ENCODE data around the gene CLDN22.
"Not testable (repeated sequence)": the region's sequence is repeated elsewhere in the genome, so short reads cannot be mapped to it uniquely, and the experiment has no call there.

The CLDN22 gene

DNA sequence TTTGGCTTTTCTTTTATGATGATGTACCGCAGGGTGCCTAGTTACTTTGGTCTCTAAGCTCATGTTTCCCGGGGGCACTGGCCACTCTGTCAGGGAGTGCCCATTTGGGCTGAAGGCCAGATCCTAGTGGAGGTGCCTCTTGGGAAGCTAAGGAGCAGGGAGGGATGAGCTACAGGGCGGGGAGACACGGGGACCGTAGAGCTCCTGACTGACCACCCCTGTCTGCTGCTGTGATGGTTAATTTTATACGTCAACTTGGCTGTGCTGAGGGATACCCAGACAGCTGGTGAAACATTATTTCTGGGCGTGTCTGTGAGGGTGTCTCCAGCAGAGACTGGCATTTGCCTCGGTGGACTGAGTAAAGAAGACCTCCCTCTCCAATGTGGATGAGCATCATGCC, 27.1 kb upstream of the CLDN22 start:
- FAIRE-seq: no peak

DNA sequence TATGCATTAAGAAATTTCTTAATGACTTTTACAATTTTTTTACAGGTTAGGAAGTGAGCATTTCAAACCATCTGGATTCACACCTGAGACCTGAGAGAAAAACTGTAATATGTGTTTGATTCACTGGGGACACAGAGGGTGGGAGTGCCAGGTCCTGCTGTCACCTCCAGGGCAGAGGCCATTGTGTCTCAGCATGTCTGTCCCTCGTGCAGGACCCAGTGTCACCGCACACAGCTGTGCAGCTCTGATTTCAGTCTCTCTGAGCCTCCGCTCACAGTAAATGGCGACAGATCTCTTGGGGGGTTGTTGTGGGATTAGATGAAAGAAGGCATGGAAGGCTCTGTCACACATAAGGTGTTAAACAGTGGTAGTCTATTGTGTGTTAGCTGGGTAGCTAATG, 25.2 kb upstream of the CLDN22 start:
- no peak for FAIRE-seq

DNA sequence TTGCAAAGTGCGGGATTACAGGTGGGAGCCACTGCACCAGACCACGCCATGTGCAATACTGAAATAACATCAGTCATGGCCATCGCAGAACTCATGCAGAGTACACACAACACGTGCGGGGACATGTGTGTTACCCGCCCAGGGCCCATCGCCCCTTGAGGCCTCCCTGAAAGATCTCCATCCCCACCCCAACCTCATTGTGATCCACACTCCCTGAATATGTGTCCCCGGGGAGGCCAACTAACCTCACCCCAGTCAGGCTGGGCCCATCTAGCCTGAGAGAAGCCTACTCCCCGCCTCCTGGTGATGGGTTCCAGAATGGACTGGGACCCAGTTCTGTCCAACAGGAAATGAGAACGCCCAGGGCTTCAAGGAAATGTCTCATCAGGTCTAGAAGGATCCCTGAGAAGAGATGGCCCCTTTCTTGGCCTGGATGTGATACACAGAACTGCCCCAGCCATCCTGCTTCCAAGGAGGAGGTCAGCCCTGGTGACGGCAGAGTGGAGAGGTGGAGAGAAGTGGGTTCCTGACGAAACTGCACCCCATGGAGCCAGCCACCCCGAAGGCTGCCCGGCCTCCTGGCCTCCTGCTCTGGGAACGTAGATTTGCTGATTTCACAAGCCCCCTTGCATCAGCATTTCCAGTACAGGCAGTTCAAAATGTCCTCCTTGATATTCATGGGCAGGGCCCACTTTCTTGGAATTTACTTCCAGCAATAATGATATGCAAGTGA, 24.6 kb upstream of the CLDN22 start:
- FAIRE-seq: no peak

DNA sequence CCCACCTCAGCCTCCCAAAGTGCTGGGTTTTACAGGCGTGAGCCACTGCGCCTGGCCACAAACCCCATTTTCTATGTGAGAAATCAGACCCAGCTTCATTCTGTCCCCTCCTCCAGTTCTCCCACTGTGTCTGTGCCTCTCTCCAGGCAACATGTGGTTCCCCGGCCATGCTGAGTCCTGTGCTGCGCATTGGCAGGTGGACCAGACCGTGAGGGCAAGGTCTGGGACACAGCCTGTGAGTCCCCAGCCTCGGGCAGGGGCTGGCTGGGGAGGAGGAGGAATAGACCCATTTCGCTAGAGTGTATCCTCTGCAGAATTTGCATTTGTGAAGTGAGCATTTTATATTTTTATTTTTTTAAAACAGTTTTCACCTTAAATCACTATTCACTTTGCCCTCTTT, 23.7 kb upstream of the CLDN22 start:
- no peak for FAIRE-seq

DNA sequence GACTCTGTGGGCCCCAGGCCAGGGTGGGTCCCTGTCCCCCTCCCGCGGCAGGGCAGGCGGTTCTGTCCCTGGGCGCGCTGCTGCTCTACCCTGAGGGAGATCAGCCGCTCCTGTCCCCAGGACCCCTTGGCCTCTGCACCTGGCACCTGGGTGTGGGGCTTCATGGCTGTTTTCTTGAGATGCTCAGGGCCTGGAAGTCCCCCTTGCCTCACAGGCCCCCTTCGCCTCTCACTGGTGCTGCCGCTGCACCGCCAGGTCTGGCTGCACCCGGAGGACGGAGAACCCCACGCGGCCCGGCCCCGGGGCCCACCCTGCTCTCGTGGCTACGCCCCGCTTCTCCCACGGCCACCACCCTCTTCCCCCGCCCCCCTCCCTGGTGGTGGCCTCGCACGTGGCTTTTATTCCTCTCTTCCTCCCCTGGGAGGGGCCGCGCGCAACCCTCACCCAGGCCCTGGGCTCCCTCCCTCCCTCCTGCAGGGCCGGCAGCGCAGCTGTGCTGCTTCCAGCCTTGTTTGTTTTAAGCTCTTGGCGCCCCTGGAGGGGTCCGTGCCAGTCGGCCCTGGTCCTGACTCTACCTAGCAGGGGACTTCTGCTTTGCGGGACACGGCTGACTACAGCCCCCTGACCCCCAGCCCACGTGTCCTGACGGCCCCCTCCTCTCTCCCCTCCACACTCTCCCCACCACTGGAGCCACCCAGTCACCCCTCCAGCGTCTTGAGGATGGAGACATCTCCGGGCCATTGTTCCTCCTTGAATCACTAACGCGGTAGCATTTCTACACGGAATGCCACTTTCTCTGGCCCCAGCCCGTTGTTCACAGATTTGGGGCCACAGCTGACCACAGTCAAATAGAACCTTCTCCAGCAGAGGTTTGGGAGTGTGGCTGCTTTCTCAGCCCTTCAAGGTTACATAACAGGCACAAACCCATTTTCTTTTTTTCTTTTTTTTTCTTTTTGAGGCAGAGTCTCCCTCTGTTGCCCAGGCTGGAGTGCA, 22.8 kb upstream of the CLDN22 start:
- no peak for FAIRE-seq

DNA sequence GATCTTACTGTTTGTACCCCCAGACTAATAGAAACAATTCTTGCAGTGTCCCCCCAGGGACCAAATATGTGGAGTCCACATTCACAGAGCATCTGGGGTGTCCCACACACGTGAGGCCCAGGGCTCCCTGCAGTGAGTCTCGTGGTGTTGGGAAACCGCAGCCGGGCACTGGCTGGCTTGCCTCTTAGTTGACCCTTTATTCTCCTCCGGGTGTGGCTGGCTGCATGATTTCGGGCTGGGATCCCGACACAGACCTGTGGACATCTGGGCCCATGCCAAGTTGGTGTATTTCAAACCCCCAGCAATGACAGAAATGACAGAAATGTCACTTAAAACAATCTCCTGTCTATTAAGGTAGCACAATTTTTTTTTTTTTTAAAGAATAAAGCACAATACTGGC, 17.8 kb upstream of the CLDN22 start:
- FAIRE-seq: no peak

DNA sequence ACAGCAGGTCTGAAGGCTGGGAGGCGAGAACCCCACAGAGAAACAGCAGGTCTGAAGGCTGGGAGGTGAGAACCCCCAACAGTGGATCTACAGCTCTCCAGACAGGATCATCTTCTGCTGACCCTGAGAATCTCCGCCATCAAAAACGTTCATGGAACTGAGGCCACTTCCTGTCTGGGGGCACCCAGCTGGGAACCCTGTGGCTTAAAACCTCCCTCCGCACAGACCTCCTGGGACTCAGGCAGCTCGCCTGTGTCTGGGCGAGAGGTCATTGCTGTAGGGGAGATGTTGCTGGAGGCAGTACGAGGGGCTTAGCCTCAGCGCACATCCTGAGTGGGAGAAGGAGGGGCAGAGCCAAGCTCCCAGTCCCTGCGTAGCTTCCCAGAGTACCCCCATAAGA, 17.3 kb upstream of the CLDN22 start:
- FAIRE-seq: no peak

DNA sequence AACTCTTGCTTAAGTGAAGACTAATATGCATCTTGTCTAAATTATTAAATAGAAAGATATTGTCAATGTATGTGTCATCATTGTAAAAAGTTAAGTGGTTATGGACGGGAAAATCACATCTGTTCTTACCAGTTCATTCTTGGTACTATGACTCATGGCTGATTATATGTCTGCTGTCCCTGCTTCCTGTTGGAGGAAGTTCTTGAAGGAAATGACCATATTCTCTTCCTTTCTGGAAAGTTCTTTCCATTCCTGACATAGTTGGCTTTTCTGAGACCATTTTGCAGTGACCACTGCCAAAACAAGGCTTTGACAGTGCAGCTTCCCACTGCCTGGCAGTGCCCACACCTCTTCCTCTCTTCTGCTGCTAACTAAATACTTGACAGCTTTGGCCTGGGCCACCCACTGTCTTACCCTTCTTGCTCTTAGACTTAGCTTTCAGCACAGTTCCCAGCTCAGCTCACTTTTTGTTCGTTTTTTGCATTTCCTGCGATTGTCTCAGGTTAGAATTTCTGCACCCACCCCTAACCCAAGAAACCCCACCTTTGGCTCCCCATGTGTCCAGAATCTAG, 15.4 kb upstream of the CLDN22 start:
- no peak for FAIRE-seq

DNA sequence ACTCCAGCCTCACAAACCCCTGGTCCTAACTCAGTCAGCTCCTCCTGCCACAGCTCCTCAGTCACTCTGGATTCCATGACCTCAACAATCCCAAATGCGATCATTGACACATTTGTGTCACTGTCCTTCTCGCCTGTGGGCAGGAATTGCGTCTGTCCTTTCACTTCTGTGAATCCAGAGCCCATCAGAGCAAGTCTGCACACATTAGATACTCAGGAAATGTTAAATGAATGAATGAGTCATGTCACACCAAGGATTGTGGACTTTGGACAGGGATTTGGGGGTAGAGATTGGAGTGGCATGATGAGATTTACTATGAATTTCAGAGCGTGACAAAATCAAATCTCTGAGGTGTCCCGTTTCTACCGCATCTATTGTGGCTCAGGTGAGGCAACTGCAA, 13.9 kb upstream of the CLDN22 start:
- no peak for FAIRE-seq

DNA sequence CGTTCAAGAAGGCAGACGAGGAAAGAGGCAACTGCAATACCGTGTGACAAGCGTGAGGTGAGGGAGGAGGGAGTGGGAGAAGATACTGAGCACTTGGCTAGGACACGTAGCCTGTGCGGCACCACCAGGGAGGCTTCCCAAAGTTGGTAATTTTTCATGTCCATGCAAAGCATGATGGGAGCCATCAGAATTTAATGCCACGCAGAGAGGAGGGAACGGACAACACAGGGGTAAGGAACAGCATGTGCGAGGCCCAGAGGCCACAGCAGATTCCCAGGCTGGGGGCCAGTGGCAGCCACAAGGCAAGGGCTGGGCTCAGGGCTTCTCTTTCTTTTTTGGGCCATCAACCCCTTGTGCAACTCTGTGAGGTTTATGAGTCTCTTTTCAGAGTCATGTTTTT, 13.1 kb upstream of the CLDN22 start:
- no peak for FAIRE-seq

DNA sequence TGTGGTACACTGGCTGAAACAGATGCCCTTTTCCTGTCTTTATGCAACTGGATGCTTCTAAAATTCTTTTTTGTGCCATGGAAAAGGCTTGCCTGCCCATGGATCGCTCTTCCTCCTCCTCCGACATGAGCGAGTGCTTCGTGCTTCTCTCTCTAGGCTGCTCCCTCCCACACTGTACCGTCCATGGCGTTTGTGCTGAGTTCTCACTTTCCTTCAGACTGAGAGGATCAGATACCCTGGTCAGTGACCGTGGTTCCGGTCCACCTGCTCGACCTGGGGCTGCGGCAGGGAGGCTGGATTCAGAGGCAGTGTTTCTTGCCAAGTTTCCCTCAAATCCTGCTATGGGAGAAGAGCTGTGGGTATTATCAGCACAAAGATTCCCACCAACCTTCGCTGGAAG, 12.4 kb upstream of the CLDN22 start:
- no peak for FAIRE-seq

DNA sequence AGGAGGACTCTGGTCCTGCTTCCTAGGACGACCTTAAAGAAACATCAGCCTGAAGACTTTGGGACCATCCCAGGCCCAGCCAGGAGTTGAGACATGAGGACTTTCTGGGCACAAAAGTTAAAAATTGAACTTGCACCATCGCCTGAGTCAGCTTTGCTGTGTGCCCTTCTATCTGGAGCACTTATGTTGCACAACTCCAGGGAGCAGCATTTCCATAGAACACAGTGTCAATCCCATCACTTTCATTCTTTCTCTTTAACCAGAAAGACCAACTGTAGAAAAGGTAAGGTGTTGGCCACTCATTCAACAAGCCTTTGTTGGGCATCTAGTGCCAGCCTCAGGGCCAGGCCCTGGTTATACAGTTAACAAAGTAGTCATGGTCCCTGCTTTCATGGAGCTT, 10.8 kb upstream of the CLDN22 start:
- FAIRE-seq: no peak

DNA sequence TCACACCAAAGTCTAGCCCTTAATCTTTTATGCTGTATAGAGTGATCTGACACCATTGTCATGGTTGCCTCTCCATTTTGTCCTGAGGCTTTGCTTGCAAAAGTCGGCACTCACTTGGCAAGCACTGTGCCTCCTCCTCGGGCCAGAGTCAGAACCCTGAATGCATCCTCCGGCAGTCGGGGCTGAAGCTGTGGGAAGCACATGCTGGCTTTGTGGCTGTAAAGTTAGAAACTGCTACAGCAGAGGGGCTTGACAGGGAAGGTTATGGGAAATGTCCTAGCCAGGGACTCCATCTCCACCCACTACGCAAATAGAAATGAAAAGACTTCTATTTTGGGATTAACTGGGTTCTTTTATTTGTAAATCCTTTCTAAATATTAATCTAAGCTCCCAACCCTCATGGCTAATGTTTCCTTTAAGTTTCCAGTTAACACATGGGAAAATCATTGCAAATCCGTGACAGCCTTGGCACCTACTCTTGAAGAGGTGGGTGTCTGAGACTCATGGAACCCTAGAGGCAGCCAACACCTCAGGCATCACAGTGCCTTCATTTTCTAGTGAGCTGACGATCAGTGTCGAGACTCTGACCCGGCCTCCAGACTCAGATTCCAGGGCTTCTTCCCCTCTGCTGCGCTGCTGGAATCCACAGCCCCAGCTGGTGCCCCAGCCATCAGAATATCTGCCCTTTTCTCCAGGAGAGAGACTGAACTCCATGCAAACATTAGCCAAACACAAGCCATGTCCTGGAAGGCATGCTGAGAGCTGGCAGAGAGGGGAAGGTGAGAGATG, 10.1 kb upstream of the CLDN22 start:
- no peak for FAIRE-seq

DNA sequence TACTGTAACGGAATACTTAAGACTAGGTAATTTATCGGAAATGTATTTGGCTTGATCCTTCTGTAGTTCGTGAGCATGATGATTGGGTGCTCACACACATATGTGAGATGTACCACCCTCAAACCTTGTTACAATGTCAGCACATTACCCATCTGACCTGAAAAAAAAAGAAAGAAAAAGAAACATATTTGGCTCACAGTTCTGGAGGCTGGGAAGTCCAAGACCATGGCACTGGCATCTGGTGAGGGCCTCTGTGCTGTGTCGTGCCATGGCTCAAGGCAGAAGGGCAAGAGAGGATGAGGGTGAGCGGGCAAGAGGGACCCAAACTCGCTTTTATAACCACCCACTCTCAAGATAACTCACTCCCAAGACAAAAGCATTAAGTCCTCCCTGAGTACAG, 9.2 kb upstream of the CLDN22 start:
- no peak for FAIRE-seq

DNA sequence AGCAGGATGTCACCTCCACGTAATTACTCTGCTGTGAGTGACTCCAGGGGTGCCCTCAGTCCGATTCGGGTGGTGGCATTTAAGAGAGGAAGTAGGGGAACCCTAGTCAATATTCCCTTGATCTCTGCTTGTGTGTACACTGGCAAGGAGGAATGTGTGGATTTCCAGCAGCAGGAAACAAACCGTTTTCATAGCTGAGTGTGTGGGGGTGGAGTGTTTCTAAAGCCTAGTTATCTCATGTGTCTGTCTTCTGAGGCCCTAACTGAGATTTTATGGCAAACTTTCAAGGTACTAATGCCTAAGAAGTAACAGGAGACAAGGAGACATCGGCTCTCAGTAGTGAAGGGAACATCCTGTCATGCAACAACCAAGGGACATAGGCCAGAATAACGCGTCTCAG, 8.8 kb upstream of the CLDN22 start:
- no peak for FAIRE-seq

DNA sequence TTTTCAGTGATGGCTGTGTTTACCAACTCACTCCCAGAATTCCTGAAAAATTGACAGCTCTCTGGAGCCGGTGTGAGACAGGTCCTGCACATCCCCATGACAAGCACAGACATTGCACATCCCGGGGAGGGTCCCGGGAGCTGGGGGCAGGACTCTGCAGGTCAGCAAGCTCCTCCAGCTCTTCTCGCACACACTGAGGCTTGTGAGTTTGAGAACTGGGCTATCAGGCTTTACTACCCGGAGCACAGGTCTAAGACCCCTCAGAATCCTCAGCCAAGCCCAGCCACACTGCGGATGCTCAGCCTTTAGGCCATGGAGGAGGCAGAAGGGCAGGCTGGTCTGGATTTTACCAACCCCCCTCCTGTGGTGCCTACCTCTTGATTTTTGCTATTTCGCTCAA, 7.8 kb upstream of the CLDN22 start:
- FAIRE-seq: no peak

DNA sequence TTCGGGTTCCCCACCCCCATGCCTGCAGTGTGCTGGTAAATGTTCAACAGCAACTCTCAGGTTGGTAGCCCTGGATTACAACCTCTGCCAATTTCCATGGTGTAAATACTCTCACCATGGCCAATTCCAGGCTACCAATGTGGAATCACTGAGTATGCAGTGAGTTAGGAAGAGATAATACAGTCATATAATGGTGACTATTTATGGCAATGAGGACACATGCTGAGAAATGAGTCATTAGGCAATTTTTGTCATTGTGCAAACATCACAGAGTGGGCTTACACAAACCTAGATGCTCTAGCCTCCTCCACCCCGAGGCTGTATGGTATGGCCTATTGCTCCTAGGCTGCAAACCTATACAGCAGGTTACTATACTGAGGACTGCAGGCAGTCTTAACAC, 6.8 kb upstream of the CLDN22 start:
- no peak for FAIRE-seq

DNA sequence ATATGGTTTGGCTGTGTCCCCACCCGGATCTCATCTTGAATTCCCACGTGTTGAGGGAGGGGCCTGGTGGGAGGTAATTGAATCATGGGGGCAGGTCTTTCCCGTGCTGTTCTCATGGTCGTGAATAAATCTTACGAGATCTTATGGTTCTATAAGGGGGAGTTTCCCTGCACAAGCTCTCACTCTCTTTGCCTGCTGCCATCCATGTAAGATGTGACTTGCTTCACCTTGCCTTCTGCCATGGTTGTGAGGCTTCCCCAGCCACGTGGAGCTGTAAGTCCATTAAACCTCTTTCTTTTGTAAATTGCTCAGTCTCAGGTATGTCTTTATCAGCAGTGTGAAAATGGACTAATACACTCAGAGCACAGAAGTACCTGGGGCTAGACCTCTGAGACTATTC, 6.3 kb upstream of the CLDN22 start:
- not testable (repeated sequence) for FAIRE-seq

DNA sequence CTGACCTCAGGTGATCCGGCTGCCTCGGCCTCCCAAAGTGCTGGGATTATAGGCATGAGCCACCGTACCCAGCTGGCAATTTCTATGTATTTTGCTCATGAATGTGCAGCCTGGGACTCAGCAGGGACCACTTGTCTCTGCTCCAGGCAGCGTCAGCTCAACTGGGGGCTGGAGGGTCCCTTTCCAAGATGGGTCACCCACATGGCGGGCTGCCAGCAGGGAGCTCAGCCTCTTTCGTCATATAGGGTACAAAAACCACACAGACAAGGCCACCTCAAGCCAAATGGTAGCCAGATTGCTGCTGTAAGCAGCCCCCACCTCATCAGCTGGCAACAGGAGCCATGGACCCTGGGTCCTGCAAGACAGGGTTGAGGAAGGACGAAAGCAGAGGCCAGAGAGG, 4.5 kb upstream of the CLDN22 start:
- no peak for FAIRE-seq

DNA sequence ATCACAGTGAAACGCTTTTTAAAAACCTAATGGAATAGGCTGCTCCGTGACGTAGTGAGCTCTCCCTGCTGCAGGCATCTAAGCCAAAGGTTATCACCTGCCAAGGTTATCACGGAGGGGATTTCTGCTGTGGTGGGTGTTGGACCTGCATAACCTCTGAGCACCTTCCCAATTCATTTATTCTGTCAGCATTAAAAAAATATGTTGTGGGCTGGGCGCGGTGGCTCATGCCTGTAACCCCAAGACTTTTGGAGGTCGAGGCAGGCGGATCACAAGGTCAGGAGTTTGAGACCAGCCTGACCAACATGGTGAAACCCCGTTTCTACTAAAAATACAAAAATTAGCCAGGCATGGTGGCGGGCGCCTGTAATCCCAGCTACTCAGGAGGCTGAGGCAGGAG, 4.0 kb upstream of the CLDN22 start:
- FAIRE-seq: not testable (repeated sequence)

DNA sequence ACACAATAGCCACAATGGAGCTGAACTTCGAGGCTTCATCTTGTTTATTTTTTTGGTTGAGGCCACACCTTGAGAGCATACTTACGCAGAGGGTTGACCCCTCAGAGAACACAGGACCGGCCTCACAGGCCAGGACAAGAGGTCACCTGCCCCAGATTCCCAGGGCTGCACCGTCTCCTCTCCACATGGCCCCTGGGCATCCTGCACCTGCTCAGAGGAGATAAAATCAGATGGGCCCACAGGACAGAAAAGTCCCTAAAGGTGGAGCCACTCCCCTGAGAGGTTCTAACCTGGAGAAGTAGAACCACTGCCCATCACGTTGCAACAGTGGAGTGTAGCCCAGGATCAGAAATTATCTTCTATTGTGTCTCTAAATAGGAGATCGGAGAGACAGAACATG, 3.2 kb upstream of the CLDN22 start:
- no peak for FAIRE-seq

DNA sequence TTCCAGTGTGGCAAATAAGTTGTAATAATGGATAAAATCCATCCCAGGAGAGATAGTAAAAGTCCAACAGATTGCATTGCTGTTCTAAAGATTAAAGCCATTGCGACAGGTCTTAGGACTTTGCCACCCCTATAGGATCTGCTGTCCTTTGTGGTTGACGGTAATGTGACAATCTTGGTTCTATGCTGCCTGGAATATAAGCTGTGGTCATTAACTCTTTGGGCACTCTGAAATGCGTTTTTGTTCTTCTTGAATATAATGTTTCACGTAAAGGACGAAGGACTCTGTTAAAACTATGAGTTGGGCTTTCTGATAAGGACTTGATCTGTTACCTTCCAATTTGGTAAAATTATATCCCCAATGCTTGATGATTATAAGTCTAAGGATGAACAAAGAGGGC, 2.2 kb upstream of the CLDN22 start, which contains the start of gene CLDN24:
CLDN24 (minus strand) TSS at position 101 of the 400 bp plus-strand sequence; CDS start at position 101, 0 bp downstream.
- FAIRE-seq: no peak

DNA sequence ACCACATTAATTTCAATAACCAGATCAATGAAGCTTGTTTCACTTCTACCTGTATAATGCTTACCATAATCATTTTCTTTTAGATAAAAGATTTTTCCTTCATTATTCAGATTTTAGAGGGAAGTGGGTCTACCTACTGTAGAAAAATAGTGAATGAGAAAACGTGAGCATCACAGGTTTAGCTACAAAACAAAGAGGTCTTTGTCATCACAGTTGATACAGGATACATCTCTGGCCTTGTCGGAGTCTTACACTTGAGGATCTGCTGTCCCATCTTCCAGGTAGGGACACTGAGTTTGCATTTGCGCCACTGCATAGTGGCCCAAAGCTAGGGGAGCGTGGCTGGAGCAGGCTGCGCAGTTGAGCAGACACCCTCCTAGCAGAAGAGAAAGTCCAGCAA, 1.4 kb upstream of the CLDN22 start:
- FAIRE-seq: no peak

Measured in colon (tissue), 2 donors.